Stimulated activated CD4-positive, alpha-beta T cell treated with anti-CD3 and anti-CD28 coated beads, Interleukin-2, amount 100 ng/mL, for 24 hours (primary cell): ENCODE results near the gene CLIC4.
"Not testable (repeated sequence)": the region's sequence is repeated elsewhere in the genome, so short reads cannot be mapped to it uniquely, and the experiment has no call there.

Source experiments
- DNase-seq, 2 donors: peaks; one replicate each; pipeline ENCODE4 v3.0.0-alpha.2; 2020

Gene CLIC4

DNA sequence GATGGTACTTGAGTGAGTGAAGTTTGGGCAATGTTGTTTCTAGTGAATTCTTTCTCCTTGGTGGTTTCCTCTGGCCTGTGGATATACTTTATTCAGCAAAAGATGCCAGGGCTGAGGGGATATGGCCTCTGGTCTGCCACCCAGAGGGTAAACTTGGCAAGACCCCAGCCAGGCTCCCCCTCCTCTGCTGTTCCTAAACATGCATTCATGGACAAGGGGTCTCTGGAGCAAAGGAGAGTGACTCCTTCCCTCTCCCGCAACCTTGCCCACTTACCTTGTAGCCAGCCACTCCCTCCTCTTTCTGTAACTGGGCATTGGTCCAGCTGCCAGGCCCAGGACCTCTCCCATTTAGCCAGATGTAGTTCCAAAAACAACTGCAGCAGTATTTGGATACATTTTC lies 141.0 kb downstream of the CLIC4 start:
- DNase-seq, result no peak

- no peak for DNase-seq
These were observed 143.1 kb downstream of the CLIC4 start for GRCh38 chr1:24888061-24888970.

GRCh38 chr1:24888971-24889676 lies 143.9 kb downstream of the CLIC4 start:
- DNase-seq, result no peak

GRCh38 chr1:24890887-24891286 lies 145.6 kb downstream of the CLIC4 start:
- DNase-seq, result no peak

DNA sequence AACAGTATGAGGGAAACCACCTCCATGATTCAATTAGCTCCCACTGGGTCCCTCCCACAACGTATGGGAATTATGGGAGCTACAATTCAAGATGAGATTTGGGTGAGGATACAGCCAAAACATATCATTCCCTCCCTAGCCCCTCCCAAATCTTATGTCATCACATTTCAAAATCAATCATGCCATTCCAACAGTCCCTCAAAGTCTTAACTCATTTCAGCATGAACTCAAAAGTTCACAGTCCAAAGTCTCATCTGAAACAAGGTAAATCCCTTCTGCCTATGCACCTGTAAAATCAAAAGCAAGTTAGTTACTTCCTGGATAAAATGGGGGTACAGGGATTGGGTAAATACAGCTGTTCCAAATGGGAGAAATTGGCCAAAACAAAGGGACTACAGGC lies 146.1 kb downstream of the CLIC4 start:
- not testable (repeated sequence) for DNase-seq

DNA sequence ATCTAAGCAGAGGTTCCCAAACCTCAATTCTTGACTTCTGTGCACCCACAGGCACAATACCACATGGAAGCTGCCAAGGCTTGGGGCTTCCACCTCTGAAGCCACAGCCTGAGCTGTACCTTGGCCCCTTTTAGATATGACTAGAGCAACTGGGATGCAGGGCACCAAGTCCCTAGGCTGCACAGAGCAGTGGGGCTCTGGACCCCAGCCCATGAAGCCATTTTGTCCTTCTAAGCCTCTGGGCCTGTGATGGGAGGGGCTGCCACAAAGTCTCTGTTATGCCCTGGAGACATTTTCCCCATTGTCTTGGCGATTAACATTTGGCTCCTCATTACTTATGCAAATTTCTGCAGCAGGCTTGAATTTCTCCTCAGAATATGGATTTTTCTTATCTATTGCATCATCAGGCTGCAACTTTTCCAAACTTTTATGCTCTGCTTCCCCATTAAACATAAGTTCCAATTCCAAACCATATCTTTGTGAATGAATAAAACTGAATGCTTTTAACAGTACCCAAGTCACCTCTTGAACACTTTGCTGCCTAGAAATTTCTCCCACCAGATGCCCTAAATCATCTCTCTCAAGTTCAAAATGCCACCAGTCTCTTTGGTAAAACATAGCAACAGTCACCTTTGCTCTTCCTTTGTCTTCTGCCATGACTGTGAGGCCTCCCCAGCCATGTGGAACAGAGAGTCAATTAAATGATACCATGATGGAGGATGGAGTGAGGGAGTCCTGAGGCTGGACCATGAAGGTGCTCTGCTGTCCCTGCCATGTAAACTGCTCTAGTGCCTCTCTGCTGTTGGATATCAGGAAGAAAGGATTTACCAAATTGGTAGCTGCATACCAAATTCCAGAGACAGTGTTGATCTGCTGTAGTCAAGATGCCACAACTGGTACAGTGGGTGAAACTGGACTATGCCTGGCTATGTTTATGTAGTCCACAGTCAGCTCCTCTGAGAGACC lies 147.2 kb downstream of the CLIC4 start:
- no peak for DNase-seq

GRCh38 chr1:24893431-24893830 lies 148.2 kb downstream of the CLIC4 start:
- DNase-seq, result no peak
